BJ (cell line): ENCODE measurements around the gene ZFAND3. TPM values are rescaled to one million over a fixed set of nuclear protein-coding genes. Genes with fewer than 3 reads are reported as not detected.

Source experiments
- CTCF ChIA-PET: fragments of 350-600 bp; formaldehyde crosslinking; extraction: SDS; loops from one replicate; lab custom pipeline; 2021; ENCODE audit warnings: antibody characterized with exemption, inconsistent platforms; lab: Yijun Ruan, JAX
- POLR2A ChIA-PET: fragments of 300-600 bp; sonication (Branson Sonifier 250); formaldehyde crosslinking; extraction: SDS; loops from one replicate; lab custom pipeline; 2021; ENCODE audit warnings: antibody characterized with exemption; lab: Charles Lee
- DNase-seq: peaks from one replicate; pipeline ENCODE4 v3.0.0-alpha.2; 2011; ENCODE audit warnings: low read depth
- H3K27me3 ChIP-seq: 2 replicates; pipeline ENCODE4 v1.6.0; 2011; ENCODE audit warnings: low read length; ENCODE audit not compliant: control insufficient read depth, insufficient read depth
- H3K36me3 ChIP-seq: 2 replicates; pipeline ENCODE4 v1.5.1; 2011; ENCODE audit warnings: low read length; ENCODE audit not compliant: control insufficient read depth, insufficient read depth
- H3K4me3 ChIP-seq: 2 replicates; pipeline ENCODE4 v1.5.1; 2011; ENCODE audit warnings: low read depth, mild to moderate bottlenecking, control low read depth, low read length
- CTCF ChIP-seq: IDR thresholded peaks from 2 replicates; pipeline ENCODE4 v1.5.1; 2011; ENCODE audit warnings: low read depth, mild to moderate bottlenecking, control low read depth, inconsistent platforms, low read length, moderate library complexity; ENCODE audit not compliant: insufficient read depth
- polyA plus RNA-seq: library from polyadenylated mRNA; depleted of rRNA; stranded (reverse); fragments of >200 nt; gene quantifications from 2 replicates; pipeline ENCODE4 v1.2.3, GENCODE V29; 2011

The ZFAND3 gene
- polyA plus RNA-seq, 1 experiment, result 15.5 TPM

- TF ChIP-seq CTCF, result no peak
- H3K4me3 ChIP-seq, result no peak overlapping the region
- CTCF ChIA-PET, result interaction anchor here (0.6 to 1.1 kb wide), 4 partner anchors 8 to 147 kb away, joined by 3 to 5 read pairs (median 3); no protein-coding TSS in a partner anchor
- H3K27me3 ChIP-seq, result no peaks in the 10 kb centered on the region
- no peak for DNase-seq
- POLR2A ChIA-PET, result no interaction called here
- H3K36me3 ChIP-seq, result peaks cover 2% of the 10 kb centered on the region; the same call in 1 of the 2 replicates
These were observed 32.5 kb downstream of the ZFAND3 start for GRCh38 chr6:37851997-37852524.

GRCh38 chr6:37856285-37856684, 36.8 kb downstream of the ZFAND3 start:
- ChIA-PET POLR2A (no interaction called here), CTCF (interaction anchor here (1.1 to 1.9 kb wide), 2 partner anchors 14 to 24 kb away, joined by 3 to 4 read pairs; no protein-coding TSS in a partner anchor)
- no peak for DNase-seq
- H3K36me3 ChIP-seq, result peaks cover 2% of the 10 kb centered on the region; the same call in 1 of the 2 replicates
- TF ChIP-seq CTCF, result no peak
- no peak overlapping the region for H3K4me3 ChIP-seq
- no peaks in the 10 kb centered on the region for H3K27me3 ChIP-seq

- H3K36me3 ChIP-seq, result peaks cover 2% of the 10 kb centered on the region; the same call in 1 of the 2 replicates
- POLR2A ChIA-PET, result no interaction called here
- no peaks in the 10 kb centered on the region for H3K27me3 ChIP-seq
- no peak for DNase-seq
- no peak for TF ChIP-seq CTCF
- CTCF ChIA-PET, result interaction anchor here (0.6 to 2.1 kb wide), 7 partner anchors 12 to 1376 kb away, joined by 3 to 7 read pairs (median 4); no protein-coding TSS in a partner anchor
- H3K4me3 ChIP-seq, result no peak overlapping the region
These were observed 38.8 kb downstream of the ZFAND3 start for GRCh38 chr6:37858363-37858762.

- ChIA-PET POLR2A (no interaction called here), CTCF (interaction anchor here (0.7 to 1.6 kb wide), 3 partner anchors 9 to 16 kb away, joined by 3 to 5 read pairs (median 5); no protein-coding TSS in a partner anchor)
These were observed 40.8 kb downstream of the ZFAND3 start for GRCh38 chr6:37860226-37860839.

More at GRCh38 chr6:37860226-37860839, 40.8 kb downstream of the ZFAND3 start:
- Histone ChIP-seq H3K27me3 (no peaks in the 10 kb centered on the region), H3K4me3 (no peak overlapping the region), H3K36me3 (peaks cover 2% of the 10 kb centered on the region; the same call in 1 of the 2 replicates)
- DNase-seq, result no peak
- TF ChIP-seq CTCF, result peak; percentile 71
